Measurements from ENCODE around the gene PAPSS2. TPM values are rescaled to one million over a fixed set of nuclear protein-coding genes. Genes with fewer than 3 reads are reported as not detected.

Gene PAPSS2
- total RNA-seq, 2 donors from 2014 or later = 20.4 to 22.1 TPM

DNA sequence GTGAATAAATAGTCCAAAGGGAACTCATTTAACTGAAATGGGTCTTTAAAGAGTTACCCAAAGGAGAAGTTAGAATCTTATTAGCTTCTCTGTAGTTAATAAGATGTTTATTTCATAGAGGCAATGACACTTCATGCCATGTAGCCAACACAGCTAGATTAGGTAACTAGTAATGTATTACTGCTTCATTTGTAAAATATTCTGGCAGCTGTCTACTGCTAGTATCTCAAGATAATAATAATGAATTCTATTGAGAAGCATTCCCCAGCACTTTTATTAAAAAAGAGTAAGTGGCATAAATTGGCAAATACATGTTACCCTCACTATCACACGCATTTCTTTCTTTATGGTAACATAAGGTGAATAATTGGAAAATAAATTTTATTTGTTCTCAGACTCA is 10.1 kb downstream of the PAPSS2 start:
- no peaks in the 10 kb centered on the region for H3K4me1 ChIP-seq (ENCODE audit: control insufficient read depth in 1 of 2, low read depth in 2 of 2)
- H3K9me3 ChIP-seq = no peaks in the 10 kb centered on the region
- DNase-seq (ENCODE audit: low spot score) (no peak), ATAC-seq (ENCODE audit: insufficient number of reproducible peaks, low FRiP score, low read depth) (no peak)
- H3K27me3 ChIP-seq (replicated peaks; ENCODE audit: insufficient read depth) = no peaks in the 10 kb centered on the region
- no peak overlapping the region for H3K27ac ChIP-seq
- TF ChIP-seq, protein P1, sequence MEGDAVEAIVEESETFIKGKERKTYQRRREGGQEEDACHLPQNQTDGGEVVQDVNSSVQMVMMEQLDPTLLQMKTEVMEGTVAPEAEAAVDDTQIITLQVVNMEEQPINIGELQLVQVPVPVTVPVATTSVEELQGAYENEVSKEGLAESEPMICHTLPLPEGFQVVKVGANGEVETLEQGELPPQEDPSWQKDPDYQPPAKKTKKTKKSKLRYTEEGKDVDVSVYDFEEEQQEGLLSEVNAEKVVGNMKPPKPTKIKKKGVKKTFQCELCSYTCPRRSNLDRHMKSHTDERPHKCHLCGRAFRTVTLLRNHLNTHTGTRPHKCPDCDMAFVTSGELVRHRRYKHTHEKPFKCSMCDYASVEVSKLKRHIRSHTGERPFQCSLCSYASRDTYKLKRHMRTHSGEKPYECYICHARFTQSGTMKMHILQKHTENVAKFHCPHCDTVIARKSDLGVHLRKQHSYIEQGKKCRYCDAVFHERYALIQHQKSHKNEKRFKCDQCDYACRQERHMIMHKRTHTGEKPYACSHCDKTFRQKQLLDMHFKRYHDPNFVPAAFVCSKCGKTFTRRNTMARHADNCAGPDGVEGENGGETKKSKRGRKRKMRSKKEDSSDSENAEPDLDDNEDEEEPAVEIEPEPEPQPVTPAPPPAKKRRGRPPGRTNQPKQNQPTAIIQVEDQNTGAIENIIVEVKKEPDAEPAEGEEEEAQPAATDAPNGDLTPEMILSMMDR (IDR thresholded peaks at IDR 0.05) = no peak
- H3K4me3 ChIP-seq = no peak overlapping the region
- no peaks in the 10 kb centered on the region for H3K36me3 ChIP-seq

DNA sequence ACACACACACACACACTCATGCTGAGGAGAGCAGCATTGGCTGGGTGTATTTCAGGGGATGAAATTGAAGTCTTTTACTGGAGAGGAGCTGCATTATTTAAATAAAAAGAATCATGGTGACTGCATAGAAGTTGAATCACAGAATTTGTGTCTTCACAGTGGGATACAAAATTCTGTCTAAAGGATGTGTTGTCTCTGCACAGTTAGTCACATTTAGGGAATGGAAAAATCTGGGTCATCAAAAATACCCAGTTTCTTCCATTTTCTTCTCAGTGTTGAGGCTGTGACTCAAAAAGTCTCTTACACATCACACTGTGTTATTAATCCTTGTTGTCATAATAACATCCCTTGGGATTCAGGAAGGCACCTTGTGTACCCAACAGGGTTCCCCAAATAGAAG is 10.9 kb downstream of the PAPSS2 start:
- TF ChIP-seq, protein P1 (IDR thresholded peaks at IDR 0.05) = no peak
- H3K9me3 ChIP-seq = no peaks in the 10 kb centered on the region
- H3K4me3 ChIP-seq = no peak overlapping the region
- H3K36me3 ChIP-seq = no peaks in the 10 kb centered on the region
- ATAC-seq (ENCODE audit: insufficient number of reproducible peaks, low FRiP score, low read depth) (no peak), DNase-seq (ENCODE audit: low spot score) (no peak)
- H3K27me3 ChIP-seq (replicated peaks; ENCODE audit: insufficient read depth) = no peaks in the 10 kb centered on the region
- H3K4me1 ChIP-seq (ENCODE audit: control insufficient read depth in 1 of 2, low read depth in 2 of 2) = no peaks in the 10 kb centered on the region
- H3K27ac ChIP-seq = no peak overlapping the region

DNA sequence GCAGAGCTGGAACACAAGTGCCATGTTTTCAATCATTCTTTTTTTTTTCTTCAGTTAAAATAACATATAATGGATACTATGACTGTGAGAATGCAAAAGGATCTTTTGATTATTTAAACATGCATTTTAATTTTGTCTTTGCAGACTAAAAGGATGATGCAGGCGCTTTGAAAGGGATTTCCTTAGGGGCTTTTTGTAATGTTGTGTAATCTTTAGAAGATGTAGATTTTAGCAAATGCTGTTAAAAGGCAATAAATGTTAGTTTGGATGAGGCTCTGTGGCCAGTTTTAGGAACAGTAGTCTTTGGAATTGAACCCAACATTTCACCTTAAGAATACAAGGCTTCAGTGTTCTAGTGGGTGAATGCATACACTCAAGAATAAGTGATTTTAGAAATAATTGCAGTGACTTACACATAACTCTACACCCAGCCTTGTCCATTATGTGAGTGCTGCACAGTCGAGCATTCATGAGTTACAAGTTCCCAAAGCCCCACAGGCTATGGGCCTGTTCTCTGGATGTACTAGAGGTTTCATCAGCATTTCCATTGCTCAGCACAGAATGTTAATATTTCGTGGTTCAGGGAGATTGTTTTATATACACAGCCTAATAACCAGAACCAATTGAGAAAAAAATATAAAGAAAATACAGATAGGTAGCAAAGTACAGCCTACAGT is 11.6 kb downstream of the PAPSS2 start:
- DNase-seq (ENCODE audit: low spot score) (no peak), ATAC-seq (ENCODE audit: insufficient number of reproducible peaks, low FRiP score, low read depth) (no peak)
- H3K27ac ChIP-seq = no peak overlapping the region
- TF ChIP-seq, protein P1 (IDR thresholded peaks at IDR 0.05) = no peak
- H3K27me3 ChIP-seq (replicated peaks; ENCODE audit: insufficient read depth) = no peaks in the 10 kb centered on the region
- H3K4me1 ChIP-seq (ENCODE audit: control insufficient read depth in 1 of 2, low read depth in 2 of 2) = no peaks in the 10 kb centered on the region
- H3K9me3 ChIP-seq = no peaks in the 10 kb centered on the region
- no peaks in the 10 kb centered on the region for H3K36me3 ChIP-seq
- no peak overlapping the region for H3K4me3 ChIP-seq

DNA sequence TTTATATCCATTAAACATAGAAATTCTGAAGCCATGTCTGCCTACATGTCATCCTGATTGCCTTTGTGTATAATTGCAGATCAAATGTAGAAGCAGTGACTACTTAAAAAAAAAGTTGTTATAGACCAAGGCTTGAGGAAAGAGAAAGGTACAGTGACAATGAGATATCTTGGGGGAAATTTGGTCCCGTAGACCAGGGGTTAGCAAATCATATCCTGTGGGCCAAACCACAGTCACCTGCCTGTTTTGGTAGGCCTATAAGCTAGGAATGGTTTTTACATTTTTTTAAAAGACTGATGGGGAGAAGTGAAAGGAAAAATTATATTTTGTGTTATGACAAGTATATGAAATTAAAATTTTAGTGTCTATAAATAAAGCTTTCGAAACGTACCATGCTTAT is 12.9 kb downstream of the PAPSS2 start:
- Histone ChIP-seq H3K27me3 (replicated peaks; ENCODE audit: insufficient read depth) (no peaks in the 10 kb centered on the region), H3K4me3 (no peak overlapping the region), H3K27ac (no peak overlapping the region), H3K36me3 (no peaks in the 10 kb centered on the region), H3K4me1 (ENCODE audit: control insufficient read depth in 1 of 2, low read depth in 2 of 2) (no peaks in the 10 kb centered on the region), H3K9me3 (no peaks in the 10 kb centered on the region)
- TF ChIP-seq, protein P1 (IDR thresholded peaks at IDR 0.05) = no peak
- DNase-seq (ENCODE audit: low spot score) = no peak
- ATAC-seq (ENCODE audit: insufficient number of reproducible peaks, low FRiP score, low read depth) = no peak

DNA sequence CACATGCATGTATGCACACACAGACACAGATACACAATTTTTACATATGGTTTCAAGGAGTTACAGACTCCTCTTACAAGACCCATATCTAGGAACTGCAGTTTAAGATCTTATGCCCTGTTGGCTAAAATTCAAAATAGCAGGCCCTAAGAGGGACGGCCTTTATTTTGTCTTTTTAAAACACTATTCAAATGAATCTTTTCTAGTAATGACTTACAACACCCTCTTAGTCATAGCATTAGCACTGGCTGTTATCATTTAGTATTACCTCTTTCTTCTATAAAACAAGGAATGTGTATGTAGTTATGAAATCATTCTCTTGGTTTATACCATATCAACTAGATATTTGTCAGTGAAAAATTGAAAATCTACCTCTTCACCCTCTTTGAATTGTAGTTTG is 15.3 kb downstream of the PAPSS2 start:
- no peak overlapping the region for H3K27ac ChIP-seq
- H3K4me1 ChIP-seq (ENCODE audit: control insufficient read depth in 1 of 2, low read depth in 2 of 2) = no peaks in the 10 kb centered on the region
- ATAC-seq (ENCODE audit: insufficient number of reproducible peaks, low FRiP score, low read depth) (no peak), DNase-seq (ENCODE audit: low spot score) (no peak)
- TF ChIP-seq, protein P1 (IDR thresholded peaks at IDR 0.05) = no peak
- no peaks in the 10 kb centered on the region for H3K27me3 ChIP-seq (replicated peaks; ENCODE audit: insufficient read depth)
- no peaks in the 10 kb centered on the region for H3K9me3 ChIP-seq
- H3K4me3 ChIP-seq = no peak overlapping the region
- no peaks in the 10 kb centered on the region for H3K36me3 ChIP-seq

Measured in thoracic aorta (tissue), 2 donors.